HUES6 (cell line): Measurements from ENCODE around the gene ADAMTSL2.

Experiments used
- H3K27ac ChIP-seq: 2 replicates; pipeline ENCODE4 v1.7.0; 2013; ENCODE audit warnings: low read depth, mild to moderate bottlenecking, low read length, inconsistent platforms
- H3K27me3 ChIP-seq: 2 replicates; pipeline ENCODE4 v1.6.1; 2013; ENCODE audit warnings: low read length; ENCODE audit not compliant: control insufficient read depth, insufficient read depth
- H3K36me3 ChIP-seq: 2 replicates; pipeline ENCODE4 v1.6.1; 2013; ENCODE audit warnings: low read length; ENCODE audit not compliant: control insufficient read depth, insufficient read depth
- H3K4me1 ChIP-seq: 2 replicates; pipeline ENCODE4 v1.6.1; 2013; ENCODE audit warnings: low read length; ENCODE audit not compliant: control insufficient read depth, insufficient read depth
- H3K4me3 ChIP-seq: 2 replicates; pipeline ENCODE4 v1.5.1; 2013; ENCODE audit warnings: low read depth, low read length
- H3K9ac ChIP-seq: one replicate; pipeline ENCODE4 v1.6.1; 2013; ENCODE audit warnings: mild to moderate bottlenecking, low read length
- H3K9me3 ChIP-seq: 2 replicates; pipeline ENCODE4 v1.6.1; 2013; ENCODE audit warnings: low read depth, low read length; ENCODE audit not compliant: control insufficient read depth, insufficient read depth

Gene ADAMTSL2

GRCh38 chr9:133534346-133535291, at the start of gene ADAMTSL2:
Gene ADAMTSL2 (plus strand): TSS chr9:133534704. CDS start chr9:133536713, 2,009 bp downstream.
- Histone ChIP-seq H3K9me3 (no peaks in the 10 kb centered on the region), H3K27me3 (peaks cover 20% of the 10 kb centered on the region), H3K27ac (no peak within 1 kb of the TSS), H3K36me3 (no peaks in the 10 kb centered on the region), H3K4me3 (peak within 1 kb of the TSS; percentile 57), H3K9ac (peak within 1 kb of the TSS; percentile 49), H3K4me1 (peaks cover 27% of the 10 kb centered on the region)

GRCh38 chr9:133485531-133486260, 48.8 kb upstream of the ADAMTSL2 start:
- Histone ChIP-seq H3K9me3 (no peaks in the 10 kb centered on the region), H3K4me1 (peaks cover 8% of the 10 kb centered on the region), H3K36me3 (no peaks in the 10 kb centered on the region), H3K27me3 (no peaks in the 10 kb centered on the region), H3K9ac (no peak overlapping the region), H3K27ac (no peak overlapping the region), H3K4me3 (no peak overlapping the region)

- Histone ChIP-seq H3K4me1 (peaks cover 8% of the 10 kb centered on the region), H3K36me3 (no peaks in the 10 kb centered on the region), H3K9me3 (no peaks in the 10 kb centered on the region), H3K4me3 (no peak overlapping the region), H3K27me3 (no peaks in the 10 kb centered on the region), H3K9ac (no peak overlapping the region), H3K27ac (no peak overlapping the region)
These were observed 47.2 kb upstream of the ADAMTSL2 start for GRCh38 chr9:133487331-133487725.

GRCh38 chr9:133488686-133489252, 45.7 kb upstream of the ADAMTSL2 start:
- H3K36me3 ChIP-seq = no peaks in the 10 kb centered on the region
- no peaks in the 10 kb centered on the region for H3K27me3 ChIP-seq
- H3K27ac ChIP-seq = no peak overlapping the region
- no peak overlapping the region for H3K4me3 ChIP-seq
- H3K9me3 ChIP-seq = no peaks in the 10 kb centered on the region
- no peak overlapping the region for H3K9ac ChIP-seq
- peaks cover 8% of the 10 kb centered on the region for H3K4me1 ChIP-seq

GRCh38 chr9:133489253-133490190, 45.0 kb upstream of the ADAMTSL2 start:
- Histone ChIP-seq H3K4me3 (no peak overlapping the region), H3K9ac (no peak overlapping the region), H3K4me1 (peaks cover 5% of the 10 kb centered on the region), H3K27me3 (no peaks in the 10 kb centered on the region), H3K27ac (no peak overlapping the region), H3K36me3 (no peaks in the 10 kb centered on the region), H3K9me3 (no peaks in the 10 kb centered on the region)

- no peaks in the 10 kb centered on the region for H3K36me3 ChIP-seq
- no peak overlapping the region for H3K4me3 ChIP-seq
- H3K27me3 ChIP-seq = no peaks in the 10 kb centered on the region
- H3K27ac ChIP-seq = no peak overlapping the region
- no peaks in the 10 kb centered on the region for H3K9me3 ChIP-seq
- no peak overlapping the region for H3K9ac ChIP-seq
- peaks cover 2% of the 10 kb centered on the region; the same call in 1 of the 2 replicates for H3K4me1 ChIP-seq
These were observed 44.3 kb upstream of the ADAMTSL2 start for GRCh38 chr9:133490201-133490681.

GRCh38 chr9:133490865-133491655, 43.4 kb upstream of the ADAMTSL2 start:
- no peak overlapping the region for H3K9ac ChIP-seq
- no peak overlapping the region for H3K27ac ChIP-seq
- H3K27me3 ChIP-seq = no peaks in the 10 kb centered on the region

GRCh38 chr9:133491656-133491925, 42.9 kb upstream of the ADAMTSL2 start:
- Histone ChIP-seq H3K9ac (no peak overlapping the region), H3K27me3 (no peaks in the 10 kb centered on the region), H3K4me3 (no peak overlapping the region), H3K27ac (no peak overlapping the region), H3K9me3 (no peaks in the 10 kb centered on the region), H3K36me3 (no peaks in the 10 kb centered on the region), H3K4me1 (no peaks in the 10 kb centered on the region)

More at GRCh38 chr9:133490865-133491655, 43.4 kb upstream of the ADAMTSL2 start:
- H3K9me3 ChIP-seq = no peaks in the 10 kb centered on the region
- peaks cover 1% of the 10 kb centered on the region; the same call in 1 of the 2 replicates for H3K4me1 ChIP-seq
- H3K4me3 ChIP-seq = no peak overlapping the region
- H3K36me3 ChIP-seq = no peaks in the 10 kb centered on the region

- Histone ChIP-seq H3K4me1 (no peaks in the 10 kb centered on the region), H3K9ac (no peak overlapping the region), H3K36me3 (no peaks in the 10 kb centered on the region), H3K9me3 (no peaks in the 10 kb centered on the region), H3K27ac (no peak overlapping the region), H3K4me3 (no peak overlapping the region), H3K27me3 (no peaks in the 10 kb centered on the region)
These were observed 42.2 kb upstream of the ADAMTSL2 start for GRCh38 chr9:133492061-133493021.
